Measurements from ENCODE around the gene CYSLTR2.
"Not testable (repeated sequence)": the region's sequence is repeated elsewhere in the genome, so short reads cannot be mapped to it uniquely, and the experiment has no call there.

The CYSLTR2 gene

DNA sequence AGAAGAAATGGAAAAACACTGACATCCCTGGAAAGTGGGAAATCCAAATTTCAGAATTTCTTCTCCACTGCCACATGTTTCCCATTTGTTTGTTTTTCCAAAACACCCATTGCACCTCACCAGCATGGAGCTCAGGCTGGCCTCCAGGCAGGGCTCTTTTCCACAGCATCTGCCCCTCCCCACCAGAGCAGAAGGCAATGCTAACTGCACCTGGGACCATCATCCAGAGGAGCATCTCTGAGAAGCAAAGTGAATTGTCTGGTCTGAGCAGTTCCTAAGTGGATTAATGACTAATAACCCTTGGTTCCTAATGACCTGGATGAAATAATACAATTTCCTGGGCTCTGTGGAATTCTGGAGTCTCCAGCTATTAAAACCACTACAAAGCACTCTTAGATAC, 8.8 kb upstream of the CYSLTR2 start:
- no peak for DNase-seq (ENCODE audit: low spot score)

DNA sequence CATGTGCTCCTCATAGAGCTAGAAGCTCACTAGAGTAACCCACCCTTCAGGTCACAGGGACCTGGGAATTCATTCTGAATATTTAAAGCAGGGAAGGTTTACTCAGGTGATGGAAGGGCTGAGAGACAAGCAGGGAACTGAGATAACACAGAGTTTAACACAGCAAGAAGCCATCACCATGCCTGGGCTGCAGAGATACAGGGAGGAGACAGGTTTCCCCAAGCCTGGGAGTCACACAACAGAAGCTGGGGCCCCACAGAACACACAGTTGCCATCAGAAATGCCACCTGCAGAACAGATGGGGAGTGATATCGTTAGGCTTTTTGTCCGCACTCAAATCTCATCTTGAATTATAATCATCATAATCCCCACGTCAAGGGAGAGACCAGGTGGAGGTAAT, 7.9 kb upstream of the CYSLTR2 start:
- DNase-seq (ENCODE audit: low spot score) = no peak

DNA sequence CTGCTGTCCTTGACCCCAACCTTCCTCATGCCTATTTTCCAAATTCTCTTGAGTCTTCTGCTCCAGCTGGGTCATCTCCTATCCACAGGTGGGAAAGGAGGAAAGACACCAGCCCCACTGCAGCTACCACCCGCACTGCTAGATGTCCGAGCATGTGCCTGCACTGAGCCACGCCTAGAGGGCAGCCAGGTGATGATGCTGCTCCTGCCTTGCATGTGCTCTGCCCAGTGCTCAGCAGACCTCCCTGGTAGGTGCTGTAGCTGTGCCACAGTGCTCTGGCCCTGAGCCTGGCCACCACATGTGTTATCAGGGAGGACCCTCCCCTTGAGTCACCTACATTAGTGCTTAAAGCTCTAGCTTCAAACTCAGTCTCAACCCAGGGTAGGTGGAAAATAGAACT, 6.9 kb upstream of the CYSLTR2 start:
- no peak for DNase-seq (ENCODE audit: low spot score)

DNA sequence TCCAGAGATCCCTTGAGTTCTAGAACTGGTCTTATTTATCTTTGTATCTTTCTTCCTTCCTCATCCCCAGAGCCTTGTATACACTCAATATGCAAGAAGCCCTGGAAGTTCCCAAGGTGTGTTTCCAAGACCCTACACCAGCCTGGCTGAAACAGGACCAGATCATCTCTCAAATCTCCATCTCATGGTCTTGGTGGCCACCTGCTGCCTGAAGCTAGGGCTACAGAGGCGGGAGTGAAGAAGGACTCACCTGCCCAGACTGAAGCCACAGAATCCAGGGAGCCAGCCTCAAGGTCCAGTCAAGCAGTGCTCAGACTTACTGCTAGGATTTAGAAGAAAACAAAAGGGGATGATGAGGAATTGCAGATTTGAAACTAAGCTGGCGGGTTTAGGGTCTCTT, 6.1 kb upstream of the CYSLTR2 start:
- no peak for DNase-seq (ENCODE audit: low spot score)

DNA sequence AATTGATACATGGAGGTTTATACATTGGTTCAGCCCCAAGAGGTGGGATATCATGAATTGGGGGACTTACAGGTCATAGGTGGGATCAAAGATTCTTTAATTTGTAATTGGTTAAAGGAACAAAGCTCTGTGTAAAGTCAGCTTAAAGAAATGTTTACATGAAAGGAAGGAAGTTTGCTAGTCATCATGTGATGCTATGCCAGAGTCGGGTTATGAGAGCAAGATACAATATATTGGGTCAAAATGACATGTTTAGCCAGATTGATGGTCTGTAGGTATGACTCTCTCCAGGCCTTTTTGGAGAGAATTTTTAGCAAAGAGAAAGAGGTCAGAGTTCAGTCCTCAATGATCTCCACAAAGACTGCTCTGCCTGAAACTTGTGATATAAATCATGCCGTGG, 5.3 kb upstream of the CYSLTR2 start:
- no peak for DNase-seq (ENCODE audit: low spot score)

DNA sequence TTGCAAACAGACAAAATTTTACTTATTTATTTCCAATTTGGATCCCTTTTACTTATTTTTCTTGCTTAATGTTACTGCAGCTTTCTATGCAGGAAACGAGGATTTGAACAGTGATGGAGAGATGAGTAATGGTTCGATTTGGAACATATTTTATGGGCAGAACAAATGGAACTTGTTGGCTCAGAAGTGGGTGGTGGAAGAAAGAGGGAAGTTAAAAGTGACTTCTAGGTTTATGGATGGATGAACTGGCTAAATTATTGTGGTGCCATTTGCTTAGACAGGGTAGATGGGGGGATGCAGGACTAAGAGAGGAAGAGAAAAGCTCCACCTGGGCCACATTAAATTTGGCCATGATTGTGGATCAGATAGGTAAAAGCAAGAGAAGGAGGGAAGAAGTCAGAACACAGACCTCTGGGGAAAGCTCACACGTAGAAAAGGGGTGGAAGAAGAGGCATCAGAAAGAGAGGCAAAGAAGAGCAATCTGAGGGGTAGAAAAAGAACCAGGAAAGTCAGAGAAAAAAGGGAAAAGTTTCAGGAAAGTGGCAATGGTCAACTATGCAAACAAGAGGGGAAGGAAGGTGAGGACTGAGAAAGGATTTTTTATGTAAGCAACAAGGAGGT, 768 bp upstream of the CYSLTR2 start:
- DNase-seq (ENCODE audit: low spot score) = no peak

DNA sequence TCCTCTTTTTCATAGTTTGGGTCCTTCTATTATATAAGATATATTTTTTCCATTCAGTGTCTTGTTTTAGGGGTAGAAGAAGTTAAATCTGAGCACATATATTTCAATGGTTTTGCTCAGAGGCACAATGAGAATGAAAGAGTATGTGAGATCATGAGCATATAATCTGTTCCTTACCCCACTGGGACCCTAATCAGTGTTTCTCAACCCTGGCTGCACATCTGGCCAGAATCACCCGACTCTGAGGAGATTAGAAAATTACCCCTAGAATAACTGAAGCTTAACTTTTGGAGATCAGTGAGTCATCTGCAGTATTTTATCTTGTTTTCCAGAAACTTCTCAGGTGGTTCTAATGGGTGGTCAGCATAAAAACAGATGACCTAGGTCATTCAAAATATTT, 782 bp downstream of the CYSLTR2 start:
- no peak for DNase-seq (ENCODE audit: low spot score)

DNA sequence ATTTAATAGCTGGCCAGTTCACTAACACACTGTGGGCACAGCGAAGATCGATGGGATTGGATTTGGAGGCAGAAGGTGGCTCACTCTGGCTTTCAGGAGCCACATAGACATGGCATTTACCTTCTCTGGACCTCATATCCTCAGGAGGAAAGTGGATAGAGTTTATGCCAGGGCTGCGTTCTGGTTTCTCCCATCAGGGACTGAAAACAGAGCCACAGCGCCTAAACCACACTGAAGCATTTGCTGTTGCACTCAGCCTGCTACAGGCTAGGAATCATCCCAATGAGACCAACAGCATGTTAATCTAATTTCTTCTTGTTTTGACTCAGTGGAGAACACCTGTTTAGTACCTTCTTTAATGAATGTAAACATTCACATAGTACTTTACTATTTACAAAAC, 1.6 kb downstream of the CYSLTR2 start:
- DNase-seq (ENCODE audit: low spot score) = no peak

DNA sequence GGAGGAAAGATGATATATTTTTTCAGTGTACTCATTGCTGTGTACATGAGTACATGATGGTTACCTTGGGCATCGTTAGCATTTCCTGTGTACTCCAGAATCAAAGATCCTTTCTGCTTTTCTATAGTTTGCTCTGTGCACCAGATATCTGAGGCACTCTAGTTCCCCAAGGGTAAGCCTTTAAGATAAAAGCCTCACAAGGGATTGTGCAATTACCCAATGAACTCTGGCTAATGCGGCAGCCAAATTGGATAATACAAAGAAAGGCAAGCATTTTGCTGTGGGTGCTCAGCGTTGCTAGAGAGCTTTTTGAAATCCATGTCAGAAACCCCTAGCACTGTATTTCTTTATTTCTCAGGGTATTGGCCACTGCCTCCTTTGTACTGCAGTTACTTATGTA, 2.9 kb downstream of the CYSLTR2 start:
- DNase-seq (ENCODE audit: low spot score) = no peak

DNA sequence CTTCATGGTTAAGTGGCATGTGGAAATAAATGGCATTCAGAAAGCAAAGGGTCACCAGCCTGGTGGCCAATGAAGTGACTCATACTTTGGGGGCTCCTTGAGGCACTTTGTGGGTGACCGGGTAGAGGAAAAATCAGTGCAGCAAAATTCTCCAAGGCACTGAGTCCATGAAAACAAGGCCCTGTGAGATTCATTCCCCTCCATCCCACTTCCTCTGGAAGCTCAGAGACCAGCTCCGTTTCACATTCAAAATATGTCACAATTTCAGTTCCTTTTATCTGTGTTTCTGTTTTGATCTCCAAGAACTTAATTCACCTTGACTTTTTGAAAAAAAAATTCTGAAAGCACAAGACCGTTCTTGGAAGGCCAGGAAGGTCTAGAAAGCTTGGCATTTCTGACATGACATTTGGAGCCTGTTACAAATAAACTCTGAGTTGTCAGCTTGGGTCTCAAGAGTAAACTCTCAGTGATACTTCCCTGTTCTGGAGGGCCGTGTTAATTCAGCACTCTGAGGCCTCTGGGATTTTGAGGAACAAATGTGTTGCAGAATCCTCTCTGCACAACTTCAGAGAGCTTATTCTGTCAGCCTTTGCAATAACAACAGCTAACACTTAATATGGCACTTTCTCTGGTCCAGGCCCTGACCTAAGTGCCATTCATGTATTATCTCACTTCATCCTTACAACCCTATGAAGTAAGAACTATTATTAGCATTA, 6.8 kb downstream of the CYSLTR2 start:
- DNase-seq (ENCODE audit: low spot score) = no peak

DNA sequence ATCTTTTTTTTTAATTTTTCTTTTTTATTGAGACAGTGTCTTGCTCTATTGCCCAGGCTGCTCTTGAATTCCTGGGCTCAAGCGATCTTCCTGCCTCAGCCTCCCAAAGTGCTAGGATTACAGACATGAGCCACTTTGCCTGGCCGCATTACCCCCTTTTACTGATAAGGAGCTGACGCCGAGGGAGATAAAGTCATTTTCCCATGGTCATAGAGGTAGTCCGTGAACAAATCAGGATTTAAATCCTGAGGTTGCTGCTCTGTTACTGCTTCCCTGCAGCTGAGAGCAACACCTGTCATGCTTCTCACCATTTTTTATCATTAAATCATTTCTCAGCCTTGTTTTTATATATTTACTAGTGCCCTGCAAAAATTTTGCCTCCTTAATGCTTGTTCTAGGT, 7.4 kb downstream of the CYSLTR2 start:
- no peak for DNase-seq (ENCODE audit: low spot score)

DNA sequence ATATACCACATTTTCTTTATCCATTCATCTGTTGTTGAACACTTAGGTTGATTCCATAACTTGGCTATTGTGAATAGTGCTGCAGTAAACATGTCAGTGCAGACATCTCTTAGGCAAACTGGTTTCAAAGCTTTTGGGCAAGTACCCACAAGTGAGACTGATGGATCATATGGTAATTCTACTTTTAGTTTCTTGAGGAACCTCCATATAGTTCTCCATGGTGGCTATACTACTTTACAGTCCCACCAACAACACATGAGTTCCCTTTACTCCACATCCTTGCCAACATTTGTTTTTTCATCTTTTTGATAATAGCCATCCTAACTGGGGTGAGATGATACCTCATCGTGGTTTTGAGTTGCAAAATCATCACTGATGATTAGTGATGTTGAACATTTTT, 8.5 kb downstream of the CYSLTR2 start:
- no peak for DNase-seq (ENCODE audit: low spot score)

DNA sequence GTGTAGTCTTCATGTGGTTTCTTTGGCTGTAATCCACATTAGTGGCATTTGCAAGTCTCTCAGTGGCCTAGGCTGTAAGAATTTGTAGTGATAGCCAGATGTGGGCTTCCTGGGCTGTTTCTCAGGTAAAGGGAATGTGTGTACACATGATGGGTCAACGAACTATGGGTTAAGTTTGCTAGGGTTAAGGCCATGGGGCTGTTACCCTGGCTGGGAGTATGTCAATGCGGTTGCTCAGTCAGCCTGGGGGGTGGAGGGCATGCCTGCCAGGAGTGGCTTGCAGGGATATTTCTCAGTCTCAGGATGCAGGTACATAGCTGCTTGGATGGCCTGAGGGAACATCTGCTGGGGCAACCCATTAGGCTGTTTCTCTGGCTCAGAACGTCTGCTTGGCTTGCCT, 13.4 kb downstream of the CYSLTR2 start:
- DNase-seq (ENCODE audit: low spot score) = no peak

DNA sequence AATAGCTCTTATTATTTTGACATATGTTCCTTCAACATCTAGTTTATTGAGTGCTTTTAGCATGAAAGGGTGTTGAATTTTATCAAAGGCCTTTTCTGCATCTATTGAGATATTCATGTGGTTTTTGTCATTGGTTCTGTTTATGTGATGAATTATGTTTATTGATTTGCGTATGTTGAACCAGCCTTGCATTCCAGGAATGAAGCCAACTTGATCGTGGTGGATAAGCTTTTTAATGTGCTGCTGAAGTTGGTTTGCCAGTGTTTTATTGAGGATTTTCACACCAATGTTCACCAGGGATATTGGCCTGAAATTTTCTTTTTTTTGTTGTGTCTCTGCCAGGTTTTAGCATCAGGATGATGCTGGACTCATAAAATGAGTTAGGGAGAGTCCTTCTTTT, 17.7 kb downstream of the CYSLTR2 start:
- not testable (repeated sequence) for DNase-seq (ENCODE audit: low spot score)

DNA sequence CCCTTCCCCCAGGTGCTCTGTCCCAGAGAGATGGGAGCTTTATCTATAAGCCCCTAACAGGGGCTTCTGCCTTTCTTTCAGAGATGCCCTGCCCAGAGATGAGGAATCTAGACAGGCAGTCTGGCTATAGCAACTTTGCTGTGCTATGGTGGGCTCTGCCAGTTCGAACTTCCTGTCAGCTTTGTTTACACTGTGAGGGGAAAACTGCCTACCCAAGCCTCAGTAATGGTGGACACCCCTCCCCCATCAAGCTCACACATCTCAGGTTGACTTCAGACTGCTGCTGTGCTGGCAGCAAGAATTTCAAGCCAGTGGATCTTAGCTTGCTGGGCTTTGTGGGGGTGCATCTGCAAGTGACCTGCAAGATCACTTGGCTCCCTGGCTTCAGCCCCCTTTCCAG, 21.5 kb downstream of the CYSLTR2 start:
- DNase-seq (ENCODE audit: low spot score) = no peak

DNA sequence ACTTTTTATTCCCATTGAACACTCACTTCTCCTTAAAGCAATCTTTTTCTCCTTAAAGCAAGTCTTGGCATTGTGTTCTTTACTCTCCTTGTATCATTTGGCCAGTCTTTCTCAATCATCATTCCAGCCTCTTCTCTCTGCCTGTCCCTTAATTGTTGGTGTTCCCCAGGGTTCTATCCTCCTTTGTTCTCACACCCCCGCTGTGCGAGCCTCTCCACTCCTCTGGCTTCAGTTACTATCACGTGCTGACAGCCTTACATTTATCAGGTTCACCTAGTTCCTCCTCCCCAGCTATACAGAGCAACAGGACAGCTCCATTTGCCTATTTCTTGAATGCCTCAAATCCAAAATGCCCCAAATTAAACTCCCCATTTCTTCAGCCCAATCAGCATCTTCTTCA, 24.6 kb downstream of the CYSLTR2 start:
- DNase-seq (ENCODE audit: low spot score) = no peak

DNA sequence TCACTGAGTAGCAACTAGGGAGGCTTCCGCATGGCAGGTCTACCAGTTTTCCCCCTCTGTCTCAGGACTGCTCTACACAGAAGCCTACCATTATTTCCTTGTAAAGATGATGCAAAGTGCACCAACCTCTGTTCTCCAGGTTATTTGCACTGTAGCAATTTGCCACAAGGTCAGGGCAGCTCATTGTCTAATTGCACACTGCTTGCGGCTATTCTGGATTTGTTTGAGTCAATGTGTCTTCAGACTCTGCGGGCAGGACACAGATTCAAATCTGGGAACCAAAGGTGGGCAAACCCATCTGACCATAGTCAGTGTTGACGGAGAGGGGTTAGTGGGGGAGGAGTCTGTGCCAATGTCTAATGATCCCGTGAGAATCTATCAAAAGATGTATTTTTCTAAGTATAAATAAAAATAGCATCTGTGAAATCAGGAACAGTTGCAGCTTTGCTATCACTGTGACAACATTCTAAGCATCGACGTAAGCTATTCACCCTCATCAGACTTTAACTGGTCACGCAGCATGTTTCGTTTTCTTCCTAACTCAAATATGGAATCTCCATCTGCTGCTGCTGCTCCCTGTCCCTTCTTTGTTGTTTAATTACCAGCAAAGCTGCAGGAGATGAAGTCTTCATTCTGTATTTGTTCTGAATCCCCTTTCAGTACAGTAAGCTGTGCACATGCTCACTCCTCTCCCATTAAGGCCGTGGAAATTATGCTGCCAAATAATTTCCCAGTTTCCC, 26.4 kb downstream of the CYSLTR2 start:
- no peak for DNase-seq (ENCODE audit: low spot score)

DNA sequence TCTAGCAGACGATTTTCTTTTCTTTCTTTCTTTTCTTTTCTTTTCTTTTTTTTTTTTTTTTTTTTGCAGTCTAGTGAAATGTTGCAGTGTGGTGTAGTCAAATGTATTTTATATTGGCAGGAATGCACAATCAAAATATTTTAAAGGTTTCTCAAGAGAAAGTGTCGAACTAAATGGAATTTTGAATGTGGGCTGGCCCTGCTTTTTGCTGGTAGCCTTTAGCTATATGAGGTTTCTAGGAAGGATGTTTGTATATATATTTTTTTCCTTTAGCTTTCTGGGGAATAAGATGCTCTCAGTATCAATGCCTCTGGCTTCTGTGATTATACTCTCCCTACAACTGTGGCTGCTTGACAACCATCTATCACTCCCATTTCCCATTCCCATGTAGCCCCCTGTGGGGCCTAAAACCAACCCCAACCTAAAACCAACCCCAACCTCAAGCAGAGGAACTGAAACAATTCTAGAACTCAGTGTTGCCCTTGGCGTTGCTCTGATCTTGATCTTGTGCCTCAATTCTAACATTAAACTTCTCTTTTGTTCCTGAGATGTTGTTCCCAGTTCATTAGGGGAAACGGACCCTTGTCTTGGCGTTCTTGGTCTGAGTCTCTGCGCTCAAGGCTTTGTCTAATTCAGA, 27.1 kb downstream of the CYSLTR2 start:
- no peak for DNase-seq (ENCODE audit: low spot score)

DNA sequence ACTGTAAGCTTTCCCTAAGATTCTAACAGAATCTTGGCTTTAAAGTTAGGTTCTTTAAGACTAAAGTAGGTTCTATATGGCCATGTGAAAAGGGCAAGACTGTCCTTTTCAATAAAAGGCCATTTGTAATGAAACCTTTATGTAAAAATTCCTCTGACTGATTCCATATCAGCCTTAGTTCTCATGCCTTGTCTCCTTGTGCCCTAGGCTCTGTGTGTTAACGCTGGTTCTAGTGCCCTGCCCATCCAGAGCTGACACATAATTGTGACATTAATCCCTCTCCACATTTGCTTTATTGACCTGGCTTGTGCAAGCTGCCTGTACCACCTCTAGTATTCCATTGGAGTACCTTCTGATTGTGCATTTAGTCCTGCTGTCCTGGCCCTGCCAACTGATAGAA, 28.2 kb downstream of the CYSLTR2 start:
- no peak for DNase-seq (ENCODE audit: low spot score)

DNA sequence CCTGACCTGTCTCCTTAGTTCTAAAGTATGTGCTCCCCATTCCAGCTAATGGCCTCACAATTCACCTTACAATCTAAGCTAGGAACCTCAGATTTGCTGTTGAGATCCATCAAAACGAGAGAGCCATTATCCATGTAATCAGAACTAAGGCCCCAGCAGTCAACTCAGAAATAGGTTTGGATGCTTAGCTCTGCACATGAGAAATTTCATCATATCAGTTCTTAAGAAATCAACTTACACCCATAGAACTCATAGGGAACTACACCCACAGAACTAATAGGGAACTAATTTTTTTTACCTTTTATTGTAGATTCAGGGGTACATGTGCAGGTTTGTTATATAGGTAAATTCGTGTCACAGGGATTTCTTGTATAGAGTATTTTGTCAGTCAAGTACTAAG, 28.7 kb downstream of the CYSLTR2 start:
- no peak for DNase-seq (ENCODE audit: low spot score)

DNA sequence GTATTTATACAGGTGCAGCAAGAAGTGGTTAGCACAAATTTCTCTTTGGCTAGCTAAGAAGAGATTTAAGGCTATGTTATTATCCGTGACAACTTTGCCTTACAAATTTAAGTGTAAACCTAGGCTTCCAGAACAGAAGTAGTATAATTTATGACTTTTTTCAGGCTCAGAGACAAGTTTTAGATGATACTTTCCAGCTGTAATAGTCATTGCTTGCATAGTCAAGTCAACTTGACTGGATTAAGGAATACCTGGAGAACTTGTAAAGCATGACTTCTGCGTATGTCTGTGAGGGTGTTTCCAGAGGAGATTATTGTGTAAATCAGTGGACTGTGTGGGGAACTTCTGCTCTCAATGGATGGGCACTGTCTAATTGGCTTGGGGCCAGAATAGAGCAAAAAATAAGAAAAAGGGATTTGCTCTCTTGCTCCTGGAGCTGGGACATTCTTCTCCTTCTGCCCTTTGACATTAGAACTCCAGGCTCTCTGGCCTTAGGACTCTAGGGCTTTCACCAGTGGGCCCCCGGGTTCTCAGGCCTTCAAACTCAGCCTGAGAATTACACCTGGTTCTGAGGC, 33.0 kb downstream of the CYSLTR2 start:
- DNase-seq (ENCODE audit: low spot score) = no peak

DNA sequence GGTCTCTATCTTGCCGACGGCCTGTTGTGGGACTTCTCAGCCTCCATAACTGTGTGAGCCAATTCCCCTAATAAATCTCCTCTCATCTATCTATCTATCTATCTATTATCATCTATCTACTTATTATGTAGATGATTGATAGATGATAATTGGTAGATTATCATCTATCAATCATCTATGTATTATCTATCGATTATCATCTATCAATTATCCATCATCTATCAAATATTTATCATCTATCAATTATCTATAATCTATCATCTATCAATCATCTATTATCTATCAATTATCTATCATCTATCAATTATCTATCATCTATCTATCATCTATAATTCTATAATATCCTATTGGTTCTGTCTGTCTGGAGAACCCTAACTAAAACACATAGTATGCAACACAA, 33.5 kb downstream of the CYSLTR2 start:
- DNase-seq (ENCODE audit: low spot score) = no peak

DNA sequence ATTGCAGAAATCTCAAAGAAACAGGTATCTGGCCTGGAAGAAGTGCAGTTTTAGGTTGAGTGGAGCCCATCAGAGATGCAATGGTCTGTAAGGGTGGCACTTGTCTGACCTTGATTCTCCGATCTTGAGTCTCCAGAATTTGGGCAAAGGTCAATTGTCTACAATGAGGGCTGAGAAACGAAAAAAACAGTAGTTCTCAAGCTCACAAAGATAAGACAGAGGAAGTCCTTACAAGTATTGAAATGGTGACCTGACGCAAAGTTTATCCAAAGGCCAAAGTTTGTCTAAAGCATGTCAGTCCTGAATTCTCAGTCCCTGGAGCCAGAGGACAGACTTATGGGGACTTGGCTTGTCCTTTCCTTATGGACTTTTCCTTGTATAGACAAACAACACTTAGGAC, 40.3 kb downstream of the CYSLTR2 start:
- DNase-seq (ENCODE audit: low spot score) = no peak
